HG02759 (cell line): ENCODE results near the gene SEPTIN3.

Experiments used
- ATAC-seq: cut with Tn5 transposase; IDR thresholded peaks from one replicate; pipeline ENCODE4 v1.9.1; 2021; ENCODE audit warnings: mild to moderate bottlenecking, moderate library complexity; ENCODE audit not compliant: unreplicated experiment

The SEPTIN3 gene

GRCh38 chr22:42013385-42013784 is 44.1 kb downstream of the SEPTIN3 start:
- no peak for ATAC-seq

DNA sequence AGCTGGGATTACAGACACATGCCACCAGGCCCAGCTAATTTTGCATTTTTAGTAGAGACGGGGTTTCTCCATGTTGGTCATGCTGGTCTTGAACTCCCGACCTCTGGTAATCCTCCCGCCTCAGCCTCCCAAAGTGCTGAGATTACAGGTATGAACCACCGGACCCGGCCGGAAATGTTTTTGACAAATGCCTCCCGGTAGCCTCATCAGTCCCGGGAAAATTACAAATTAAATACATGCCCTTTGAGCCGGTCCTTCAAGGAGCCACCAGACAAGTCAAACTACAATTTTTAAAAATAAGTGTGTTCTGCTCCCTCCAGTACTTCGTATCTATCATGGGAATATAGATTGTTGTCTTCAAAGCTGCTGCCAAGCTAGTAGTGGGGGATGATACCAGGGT is 46.9 kb downstream of the SEPTIN3 start:
- ATAC-seq, result no peak

GRCh38 chr22:42018224-42018623 is 49.0 kb downstream of the SEPTIN3 start:
- no peak for ATAC-seq
